ENCODE data around the gene TMEM60.
"Not testable (repeated sequence)": the region's sequence is repeated elsewhere in the genome, so short reads cannot be mapped to it uniquely, and the experiment has no call there.

TMEM60 gene

GRCh38 chr7:77797734-77798393 is 370 bp downstream of the TMEM60 start:
- peaks cover 26% of the 10 kb centered on the region for H3K4me1 ChIP-seq (ENCODE audit: control insufficient read depth, insufficient read depth, low read length, poor library complexity, severe bottlenecking)
- no peaks in the 10 kb centered on the region for H3K27me3 ChIP-seq (replicated peaks; ENCODE audit: control insufficient read depth, insufficient read depth, low read length, poor library complexity, severe bottlenecking)
- no peaks in the 10 kb centered on the region for H3K9me3 ChIP-seq (ENCODE audit: control insufficient read depth, low read length)
- peak overlapping the region; percentile 90 for H3K4me3 ChIP-seq (ENCODE audit: insufficient read depth, low read depth, low read length, poor library complexity, severe bottlenecking)
- DNase-seq, result no peak
- no peaks in the 10 kb centered on the region for H3K36me3 ChIP-seq (ENCODE audit: control insufficient read depth, insufficient read depth, low read length)
- H3K27ac ChIP-seq (ENCODE audit: insufficient read depth, low read length, poor library complexity, severe bottlenecking), result peak overlapping the region; percentile 78

DNA sequence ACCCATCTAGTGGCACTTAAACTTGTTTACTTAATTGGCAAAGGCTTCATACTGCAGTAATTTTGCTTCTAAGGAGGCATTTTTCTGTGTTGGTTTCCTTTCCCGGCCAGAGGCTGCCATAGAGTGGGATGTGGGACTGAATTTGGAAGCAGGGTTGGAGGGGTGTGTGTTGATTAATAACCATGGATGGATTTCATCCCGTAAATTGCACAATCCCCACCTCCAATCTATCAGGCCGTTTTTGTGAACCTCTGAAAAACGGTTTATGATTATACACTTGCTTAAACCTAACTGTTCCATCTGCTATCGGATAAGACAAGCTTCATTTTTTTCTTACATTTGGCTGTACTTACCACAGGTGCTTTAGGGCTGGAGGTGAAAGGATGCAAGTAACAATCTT is 1.3 kb downstream of the TMEM60 start:
- Histone ChIP-seq H3K4me3 (ENCODE audit: insufficient read depth, low read depth, low read length, poor library complexity, severe bottlenecking) (peak overlapping the region; percentile 90), H3K27me3 (replicated peaks; ENCODE audit: control insufficient read depth, insufficient read depth, low read length, poor library complexity, severe bottlenecking) (no peaks in the 10 kb centered on the region), H3K27ac (ENCODE audit: insufficient read depth, low read length, poor library complexity, severe bottlenecking) (peak overlapping the region; percentile 19), H3K9me3 (ENCODE audit: control insufficient read depth, low read length) (no peaks in the 10 kb centered on the region), H3K36me3 (ENCODE audit: control insufficient read depth, insufficient read depth, low read length) (no peaks in the 10 kb centered on the region), H3K4me1 (ENCODE audit: control insufficient read depth, insufficient read depth, low read length, poor library complexity, severe bottlenecking) (peaks cover 20% of the 10 kb centered on the region)
- DNase-seq, result no peak

GRCh38 chr7:77796109-77796508 is 2.1 kb downstream of the TMEM60 start:
- H3K9me3 ChIP-seq (ENCODE audit: control insufficient read depth, low read length), result no peaks in the 10 kb centered on the region
- H3K4me1 ChIP-seq (ENCODE audit: control insufficient read depth, insufficient read depth, low read length, poor library complexity, severe bottlenecking), result peaks cover 20% of the 10 kb centered on the region
- DNase-seq, result no peak
- no peaks in the 10 kb centered on the region for H3K36me3 ChIP-seq (ENCODE audit: control insufficient read depth, insufficient read depth, low read length)
- H3K4me3 ChIP-seq (ENCODE audit: insufficient read depth, low read depth, low read length, poor library complexity, severe bottlenecking), result no peak overlapping the region
- H3K27me3 ChIP-seq (replicated peaks; ENCODE audit: control insufficient read depth, insufficient read depth, low read length, poor library complexity, severe bottlenecking), result no peaks in the 10 kb centered on the region
- H3K27ac ChIP-seq (ENCODE audit: insufficient read depth, low read length, poor library complexity, severe bottlenecking), result no peak overlapping the region

DNA sequence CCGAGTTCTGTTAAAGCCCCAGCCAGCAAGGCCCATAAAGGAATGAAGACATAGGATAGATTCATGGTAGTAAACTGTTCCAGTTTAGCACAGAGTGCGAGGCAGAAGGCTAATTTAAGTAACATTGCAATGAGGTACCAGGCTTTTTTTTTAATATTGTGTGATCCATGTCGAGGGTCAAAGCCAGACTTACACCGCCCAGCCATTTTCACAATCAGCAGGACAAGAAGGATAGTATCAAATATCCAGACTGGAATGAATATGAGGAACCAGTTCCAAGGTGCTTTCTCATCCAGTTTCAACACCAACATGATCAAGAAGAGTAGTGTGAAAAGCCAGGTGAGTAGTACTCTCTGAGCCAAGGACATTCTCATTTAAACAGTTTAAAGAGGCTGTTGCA is 4.2 kb downstream of the TMEM60 start:
- DNase-seq, result no peak
- Histone ChIP-seq H3K4me1 (ENCODE audit: control insufficient read depth, insufficient read depth, low read length, poor library complexity, severe bottlenecking) (peaks cover 10% of the 10 kb centered on the region), H3K27ac (ENCODE audit: insufficient read depth, low read length, poor library complexity, severe bottlenecking) (no peak overlapping the region)

GRCh38 chr7:77791956-77792355 is 6.3 kb downstream of the TMEM60 start:
- Histone ChIP-seq H3K9me3 (ENCODE audit: control insufficient read depth, low read length) (no peaks in the 10 kb centered on the region), H3K4me1 (ENCODE audit: control insufficient read depth, insufficient read depth, low read length, poor library complexity, severe bottlenecking) (peaks cover 2% of the 10 kb centered on the region), H3K27me3 (replicated peaks; ENCODE audit: control insufficient read depth, insufficient read depth, low read length, poor library complexity, severe bottlenecking) (no peaks in the 10 kb centered on the region), H3K27ac (ENCODE audit: insufficient read depth, low read length, poor library complexity, severe bottlenecking) (no peak overlapping the region), H3K36me3 (ENCODE audit: control insufficient read depth, insufficient read depth, low read length) (no peaks in the 10 kb centered on the region), H3K4me3 (ENCODE audit: insufficient read depth, low read depth, low read length, poor library complexity, severe bottlenecking) (no peak overlapping the region)
- no peak for DNase-seq

More for the DNA sequence above, 4.2 kb downstream of the TMEM60 start:
- Histone ChIP-seq H3K36me3 (ENCODE audit: control insufficient read depth, insufficient read depth, low read length) (no peaks in the 10 kb centered on the region), H3K4me3 (ENCODE audit: insufficient read depth, low read depth, low read length, poor library complexity, severe bottlenecking) (no peak overlapping the region), H3K9me3 (ENCODE audit: control insufficient read depth, low read length) (no peaks in the 10 kb centered on the region), H3K27me3 (replicated peaks; ENCODE audit: control insufficient read depth, insufficient read depth, low read length, poor library complexity, severe bottlenecking) (no peaks in the 10 kb centered on the region)

DNA sequence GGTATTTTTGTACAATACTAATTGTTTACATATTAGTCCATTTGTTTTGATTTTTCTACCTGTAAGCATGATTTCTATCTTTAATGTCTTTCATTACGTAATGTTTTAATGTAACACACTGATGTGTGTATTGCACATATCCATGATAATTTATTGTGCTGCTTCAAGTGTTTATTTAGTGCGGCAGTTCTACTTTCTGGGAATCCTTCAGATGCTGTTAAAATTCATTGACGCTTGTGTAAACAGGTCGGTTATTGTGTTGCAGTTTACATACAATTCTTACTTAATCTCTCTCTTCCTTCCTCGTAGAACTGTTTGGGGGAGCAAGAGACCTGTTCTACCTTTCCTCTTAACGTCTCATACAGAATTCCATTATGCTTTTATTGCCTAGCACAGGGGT is 6.9 kb downstream of the TMEM60 start:
- no peak overlapping the region for H3K4me3 ChIP-seq (ENCODE audit: insufficient read depth, low read depth, low read length, poor library complexity, severe bottlenecking)
- no peak overlapping the region for H3K27ac ChIP-seq (ENCODE audit: insufficient read depth, low read length, poor library complexity, severe bottlenecking)
- no peaks in the 10 kb centered on the region for H3K4me1 ChIP-seq (ENCODE audit: control insufficient read depth, insufficient read depth, low read length, poor library complexity, severe bottlenecking)

GRCh38 chr7:77788327-77788902 is 9.8 kb downstream of the TMEM60 start:
- H3K36me3 ChIP-seq (ENCODE audit: control insufficient read depth, insufficient read depth, low read length), result no peaks in the 10 kb centered on the region
- no peak overlapping the region for H3K4me3 ChIP-seq (ENCODE audit: insufficient read depth, low read depth, low read length, poor library complexity, severe bottlenecking)
- H3K4me1 ChIP-seq (ENCODE audit: control insufficient read depth, insufficient read depth, low read length, poor library complexity, severe bottlenecking), result no peaks in the 10 kb centered on the region
- no peaks in the 10 kb centered on the region for H3K27me3 ChIP-seq (replicated peaks; ENCODE audit: control insufficient read depth, insufficient read depth, low read length, poor library complexity, severe bottlenecking)
- no peaks in the 10 kb centered on the region for H3K9me3 ChIP-seq (ENCODE audit: control insufficient read depth, low read length)
- no peak overlapping the region for H3K27ac ChIP-seq (ENCODE audit: insufficient read depth, low read length, poor library complexity, severe bottlenecking)
- DNase-seq, result no peak

More for the DNA sequence above, 6.9 kb downstream of the TMEM60 start:
- Histone ChIP-seq H3K36me3 (ENCODE audit: control insufficient read depth, insufficient read depth, low read length) (no peaks in the 10 kb centered on the region), H3K27me3 (replicated peaks; ENCODE audit: control insufficient read depth, insufficient read depth, low read length, poor library complexity, severe bottlenecking) (no peaks in the 10 kb centered on the region), H3K9me3 (ENCODE audit: control insufficient read depth, low read length) (no peaks in the 10 kb centered on the region)
- DNase-seq, result no peak

DNA sequence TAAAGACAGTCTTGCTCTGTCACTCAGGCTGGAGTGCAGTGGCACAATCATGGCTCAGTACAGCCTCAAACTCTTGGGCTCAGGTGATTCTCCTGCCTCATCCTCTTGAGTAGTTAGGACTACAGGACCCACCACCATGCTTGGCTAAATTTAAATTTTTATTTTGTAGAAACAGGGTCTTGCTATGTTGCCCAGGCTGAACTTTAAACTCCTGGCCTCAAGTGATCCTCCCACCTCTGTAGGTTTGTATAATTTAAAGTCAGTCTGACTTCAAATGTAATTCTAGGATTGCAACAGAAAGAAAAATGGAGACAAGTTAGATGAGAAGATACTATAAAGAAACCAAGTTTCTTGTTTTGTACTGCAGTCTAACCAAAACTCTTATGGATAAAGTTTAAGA is 11.5 kb downstream of the TMEM60 start:
- H3K36me3 ChIP-seq (ENCODE audit: control insufficient read depth, insufficient read depth, low read length), result no peaks in the 10 kb centered on the region
- H3K27ac ChIP-seq (ENCODE audit: insufficient read depth, low read length, poor library complexity, severe bottlenecking), result no peak overlapping the region
- no peak overlapping the region for H3K4me3 ChIP-seq (ENCODE audit: insufficient read depth, low read depth, low read length, poor library complexity, severe bottlenecking)
- no peak for DNase-seq
- H3K9me3 ChIP-seq (ENCODE audit: control insufficient read depth, low read length), result no peaks in the 10 kb centered on the region
- H3K27me3 ChIP-seq (replicated peaks; ENCODE audit: control insufficient read depth, insufficient read depth, low read length, poor library complexity, severe bottlenecking), result no peaks in the 10 kb centered on the region
- no peaks in the 10 kb centered on the region for H3K4me1 ChIP-seq (ENCODE audit: control insufficient read depth, insufficient read depth, low read length, poor library complexity, severe bottlenecking)

GRCh38 chr7:77786018-77786417 is 12.2 kb downstream of the TMEM60 start:
- no peak for DNase-seq
- Histone ChIP-seq H3K27ac (ENCODE audit: insufficient read depth, low read length, poor library complexity, severe bottlenecking) (no peak overlapping the region), H3K27me3 (replicated peaks; ENCODE audit: control insufficient read depth, insufficient read depth, low read length, poor library complexity, severe bottlenecking) (no peaks in the 10 kb centered on the region), H3K4me1 (ENCODE audit: control insufficient read depth, insufficient read depth, low read length, poor library complexity, severe bottlenecking) (no peaks in the 10 kb centered on the region), H3K4me3 (ENCODE audit: insufficient read depth, low read depth, low read length, poor library complexity, severe bottlenecking) (no peak overlapping the region), H3K36me3 (ENCODE audit: control insufficient read depth, insufficient read depth, low read length) (no peaks in the 10 kb centered on the region), H3K9me3 (ENCODE audit: control insufficient read depth, low read length) (no peaks in the 10 kb centered on the region)

DNA sequence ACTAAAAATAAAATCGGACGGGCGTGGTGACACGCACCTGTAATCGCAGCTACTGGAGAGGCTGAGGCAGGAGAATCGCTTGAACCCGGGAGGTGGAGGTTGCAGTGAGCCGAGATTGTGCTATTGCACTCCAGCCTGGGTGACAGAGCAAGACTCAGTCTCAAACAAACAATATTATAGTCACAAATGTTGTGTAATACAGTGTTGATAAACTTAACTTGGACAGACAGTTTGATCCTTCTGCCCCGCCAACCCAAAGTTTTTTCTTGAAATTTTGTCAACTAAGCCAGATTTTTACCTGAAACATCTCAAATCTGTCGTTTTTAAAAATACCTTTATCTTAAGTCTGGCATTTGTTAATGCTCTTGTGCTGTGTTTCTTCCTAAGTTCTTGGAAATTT is 13.8 kb downstream of the TMEM60 start:
- not testable (repeated sequence) for H3K4me3 ChIP-seq (ENCODE audit: insufficient read depth, low read depth, low read length, poor library complexity, severe bottlenecking); H3K36me3 ChIP-seq (ENCODE audit: control insufficient read depth, insufficient read depth, low read length); H3K9me3 ChIP-seq (ENCODE audit: control insufficient read depth, low read length); H3K27ac ChIP-seq (ENCODE audit: insufficient read depth, low read length, poor library complexity, severe bottlenecking); H3K4me1 ChIP-seq (ENCODE audit: control insufficient read depth, insufficient read depth, low read length, poor library complexity, severe bottlenecking); DNase-seq; H3K27me3 ChIP-seq (replicated peaks; ENCODE audit: control insufficient read depth, insufficient read depth, low read length, poor library complexity, severe bottlenecking)
